Keratinocyte (primary cell): ENCODE results near the gene GPR180.

Experiments
- CTCF ChIP-seq, 3 experiments: IDR thresholded peaks in 1 of 3; conservative IDR thresholded peaks in 1 of 3; optimal IDR thresholded peaks in 1 of 3; 2 replicates in 2 of 3; 3 replicates in 1 of 3; pipeline versions ENCODE3 to v1.5.1; 2011; ENCODE audit warnings: low read length in 3 of 3, mild to moderate bottlenecking in 3 of 3, moderate library complexity in 2 of 3, control low read depth in 1 of 3, inconsistent platforms in 1 of 3; ENCODE audit not compliant: insufficient read depth in 2 of 3; ENCODE audit errors: extremely low read depth in 1 of 3
- EZH2 ChIP-seq: IDR thresholded peaks from one replicate; pipeline ENCODE4 v1.6.1; 2012; ENCODE audit warnings: inconsistent platforms, mild to moderate bottlenecking, low read length, moderate library complexity

GRCh38 chr13:94579063-94579462, 22.6 kb upstream of the GPR180 start:
- TF ChIP-seq EZH2: no peak
- TF ChIP-seq CTCF (optimal IDR thresholded peaks at IDR 0.05 in 1 of 3, IDR thresholded peaks at IDR 0.05 in 1 of 3, conservative IDR thresholded peaks at IDR 0.05 in 1 of 3; ENCODE audit: extremely low read depth in 1 of 3, insufficient read depth in 2 of 3, low read length in 3 of 3): no peak
